Left ventricle myocardium inferior (tissue), 1 donor: ENCODE data around the gene LINC00237. TPM values are rescaled to one million over a fixed set of nuclear protein-coding genes. Genes with fewer than 3 reads are reported as not detected.
A peak's percentile ranks its signal among the peaks of the same experiment; 100 is the strongest.

Experiments
- DNase-seq: peaks from one replicate; pipeline ENCODE4 v3.0.0-alpha.2; 2020
- H3K27ac ChIP-seq: fragments of 200-600 bp; replicated peaks from 2 replicates; pipeline ENCODE4 v1.8.0; 2021
- H3K27me3 ChIP-seq: fragments of 200-600 bp; 2 replicates; pipeline ENCODE4 v1.8.0; 2021; ENCODE audit warnings: low read depth
- H3K36me3 ChIP-seq: fragments of 200-600 bp; 2 replicates; pipeline ENCODE4 v1.8.0; 2021
- H3K4me1 ChIP-seq: fragments of 200-600 bp; 2 replicates; pipeline ENCODE4 v1.8.0; 2021
- H3K4me3 ChIP-seq: fragments of 200-600 bp; 2 replicates; pipeline ENCODE4 v1.8.0; 2021; ENCODE audit warnings: mild to moderate bottlenecking, moderate library complexity
- H3K9me3 ChIP-seq: fragments of 200-600 bp; replicated peaks from 2 replicates; pipeline ENCODE4 v1.8.0; 2021
- CTCF ChIP-seq: fragments of 200-600 bp; IDR thresholded peaks from 2 replicates; pipeline ENCODE4 v1.8.0; 2021; ENCODE audit warnings: antibody characterized with exemption, mild to moderate bottlenecking, borderline replicate concordance
- intact Hi-C: fragments of 100-400 bp; cut with micrococcal nuclease; formaldehyde crosslinking; loops from one replicate; pipeline ENCODE4 v1.11.0; 2022
- total RNA-seq: library from RNA; stranded (reverse); fragmentation: NEBNext Ultra II Directional; extraction: Animal tissue kit (Norgen Biotek cat#: 25700); gene quantifications from one replicate; pipeline ENCODE4 v1.2.1, GENCODE V29; 2021
- donor health status: DM: no; HTN: yes; CAD: no; lungs with severe emphysema.

The LINC00237 gene
- total RNA-seq, 1 donor from 2014 or later = not detected

GRCh38 chr20:21105429-21106170, 558 bp downstream of the LINC00237 start:
- Histone ChIP-seq H3K36me3 (no peaks in the 10 kb centered on the region), H3K4me1 (peaks cover 44% of the 10 kb centered on the region), H3K27ac (no peak overlapping the region), H3K9me3 (no peaks in the 10 kb centered on the region), H3K4me3 (peak overlapping the region; percentile 45), H3K27me3 (peaks cover 100% of the 10 kb centered on the region)
- intact Hi-C loops = no loop called here
- TF ChIP-seq CTCF = no peak
- DNase-seq = no peak

GRCh38 chr20:21104921-21105320, 1.2 kb downstream of the LINC00237 start:
- no peak overlapping the region for H3K27ac ChIP-seq
- no peak overlapping the region for H3K4me3 ChIP-seq
- H3K27me3 ChIP-seq = peaks cover 100% of the 10 kb centered on the region
- intact Hi-C loops = no loop called here
- H3K4me1 ChIP-seq = peaks cover 50% of the 10 kb centered on the region
- no peaks in the 10 kb centered on the region for H3K36me3 ChIP-seq
- no peak for DNase-seq
- TF ChIP-seq CTCF = no peak
- no peaks in the 10 kb centered on the region for H3K9me3 ChIP-seq

GRCh38 chr20:21104466-21104761, 1.7 kb downstream of the LINC00237 start:
- no peak for DNase-seq
- H3K27ac ChIP-seq = no peak overlapping the region
- H3K36me3 ChIP-seq = no peaks in the 10 kb centered on the region
- H3K4me3 ChIP-seq = no peak overlapping the region
- no peak for TF ChIP-seq CTCF
- H3K4me1 ChIP-seq = peaks cover 55% of the 10 kb centered on the region
- no peaks in the 10 kb centered on the region for H3K9me3 ChIP-seq
- intact Hi-C loops = no loop called here
- peaks cover 100% of the 10 kb centered on the region for H3K27me3 ChIP-seq

GRCh38 chr20:21103582-21104465, 2.3 kb downstream of the LINC00237 start:
- no peaks in the 10 kb centered on the region for H3K9me3 ChIP-seq
- no peak for TF ChIP-seq CTCF
- intact Hi-C loops = no loop called here
- no peak overlapping the region for H3K27ac ChIP-seq
- H3K4me3 ChIP-seq = no peak overlapping the region
- peaks cover 55% of the 10 kb centered on the region for H3K4me1 ChIP-seq
- DNase-seq = no peak
- H3K36me3 ChIP-seq = no peaks in the 10 kb centered on the region
- peaks cover 100% of the 10 kb centered on the region for H3K27me3 ChIP-seq

GRCh38 chr20:21102603-21103311, 3.4 kb downstream of the LINC00237 start:
- intact Hi-C loops = no loop called here
- Histone ChIP-seq H3K27me3 (peaks cover 100% of the 10 kb centered on the region), H3K4me1 (peaks cover 55% of the 10 kb centered on the region), H3K27ac (no peak overlapping the region), H3K9me3 (no peaks in the 10 kb centered on the region), H3K4me3 (peak overlapping the region; percentile 62), H3K36me3 (no peaks in the 10 kb centered on the region)
- no peak for TF ChIP-seq CTCF
- DNase-seq = peak; percentile 40
